WTC11 (cell line): Measurements from ENCODE around the gene EBPL. TPM values are rescaled to one million over a fixed set of nuclear protein-coding genes. Genes with fewer than 3 reads are reported as not detected.
A peak's percentile ranks its signal among the peaks of the same experiment; 100 is the strongest.

Source experiments
- ATAC-seq: fragments of 200-7000 bp; cut with Tn5 transposase; 2 replicates; pipeline ENCODE4 v1.10.0; 2021; ENCODE audit warnings: mild to moderate bottlenecking, moderate library complexity
- CTCF ChIA-PET: fragments of 300-600 bp; sonication (Branson Sonifier 250); formaldehyde crosslinking; loops from one replicate; lab custom pipeline; 2021; ENCODE audit warnings: antibody characterized with exemption; lab: Charles Lee
- POLR2A ChIA-PET: fragments of 350-600 bp; sonication (Branson Sonifier 250); formaldehyde crosslinking; loops from one replicate; lab custom pipeline; 2021; ENCODE audit warnings: antibody characterized with exemption; lab: Charles Lee
- DNase-seq: peaks from one replicate; pipeline ENCODE4 v3.0.0; 2021; ENCODE audit warnings: low spot score
- H3K27ac Mint-ChIP-seq: 2 replicates; pipeline ENCODE4 v1.8.0; 2021; ENCODE audit warnings: mixed read lengths
- H3K27me3 Mint-ChIP-seq: 2 replicates; pipeline ENCODE4 v1.8.0; 2021; ENCODE audit warnings: low read depth, mild to moderate bottlenecking, moderate library complexity, mixed read lengths
- H3K36me3 Mint-ChIP-seq: 2 replicates; pipeline ENCODE4 v1.8.0; 2021; ENCODE audit warnings: mixed read lengths
- H3K4me1 Mint-ChIP-seq: 2 replicates; pipeline ENCODE4 v1.8.0; 2022; ENCODE audit warnings: mixed read lengths
- H3K4me3 Mint-ChIP-seq: 2 replicates; pipeline ENCODE4 v1.8.0; 2021; ENCODE audit warnings: mild to moderate bottlenecking, moderate library complexity, mixed read lengths
- H3K9me3 Mint-ChIP-seq: 2 replicates; pipeline ENCODE4 v1.8.0; 2021; ENCODE audit warnings: mixed read lengths
- E2F4 ChIP-seq: sonication (generic); formaldehyde crosslinking; IDR thresholded peaks from 2 replicates; pipeline ENCODE4 v1.8.1; 2022; ENCODE audit warnings: low read depth, mild to moderate bottlenecking, moderate library complexity, missing genetic modification reagents, borderline replicate concordance
- ETV6 ChIP-seq: sonication (generic); formaldehyde crosslinking; IDR thresholded peaks from 2 replicates; pipeline ENCODE4 v1.8.1; 2022; ENCODE audit warnings: mild to moderate bottlenecking, missing genetic modification reagents
- MYBL2 ChIP-seq: sonication (generic); formaldehyde crosslinking; IDR thresholded peaks from 2 replicates; pipeline ENCODE4 v1.8.1; 2023; ENCODE audit warnings: mild to moderate bottlenecking, moderate library complexity, missing genetic modification reagents
- NR1H2 ChIP-seq: sonication (generic); formaldehyde crosslinking; IDR thresholded peaks from 2 replicates; pipeline ENCODE4 v1.9.0; 2021; ENCODE audit warnings: mild to moderate bottlenecking, moderate library complexity, missing genetic modification reagents
- SP1 ChIP-seq: sonication (generic); formaldehyde crosslinking; conservative IDR thresholded peaks from 2 replicates; pipeline ENCODE4 v1.8.1; 2022; ENCODE audit warnings: missing genetic modification reagents
- TEAD1 ChIP-seq: sonication (generic); formaldehyde crosslinking; IDR thresholded peaks from 2 replicates; pipeline ENCODE4 v1.8.0; 2022; ENCODE audit warnings: mild to moderate bottlenecking, missing genetic modification reagents
- ZNF263 ChIP-seq: sonication (generic); formaldehyde crosslinking; IDR thresholded peaks from 2 replicates; pipeline ENCODE4 v1.8.1; 2022; ENCODE audit warnings: low read depth, mild to moderate bottlenecking, moderate library complexity, missing genetic modification reagents
- ZNF423 ChIP-seq: fragments of 250-450 bp; sonication (Bioruptor Pico); IDR thresholded peaks from 2 replicates; pipeline ENCODE4 v2.1.2; 2022; ENCODE audit warnings: mild to moderate bottlenecking, moderate library complexity
- total RNA-seq: library from RNA; stranded (reverse); gene quantifications from 3 replicates; pipeline ENCODE4 v1.2.3, GENCODE V29; 2021
- TF ChIP-seq, protein P1 (sequence below): fragments of 250-450 bp; sonication (Bioruptor Pico); IDR thresholded peaks from 2 replicates; pipeline ENCODE4 v1.9.0; 2021; ENCODE audit warnings: moderate library complexity, mild to moderate bottlenecking, inconsistent platforms, borderline replicate concordance
- TF ChIP-seq, protein P2 (sequence below): fragments of 200-600 bp; IDR thresholded peaks from 2 replicates; pipeline ENCODE4 v1.8.0; 2022; ENCODE audit warnings: antibody characterized with exemption
- TF ChIP-seq, protein P3 (sequence below): sonication (generic); formaldehyde crosslinking; IDR thresholded peaks from 2 replicates; pipeline ENCODE4 v1.8.0; 2022; ENCODE audit warnings: mild to moderate bottlenecking, missing genetic modification reagents
- TF ChIP-seq, protein P4 (sequence below): fragments of 250-450 bp; sonication (Bioruptor Pico); IDR thresholded peaks from 2 replicates; pipeline ENCODE4 v1.9.0; 2021; ENCODE audit warnings: mild to moderate bottlenecking
- TF ChIP-seq, protein P5 (sequence below): sonication (generic); formaldehyde crosslinking; conservative IDR thresholded peaks from 2 replicates; pipeline ENCODE4 v1.8.1; 2022; ENCODE audit warnings: mild to moderate bottlenecking, missing genetic modification reagents

EBPL gene
- total RNA-seq, 1 experiment from 2014 or later = 92.5 TPM

- TF ChIP-seq E2F4 (CRISPR knock-in tag) = no peak
- TF ChIP-seq, protein P1, sequence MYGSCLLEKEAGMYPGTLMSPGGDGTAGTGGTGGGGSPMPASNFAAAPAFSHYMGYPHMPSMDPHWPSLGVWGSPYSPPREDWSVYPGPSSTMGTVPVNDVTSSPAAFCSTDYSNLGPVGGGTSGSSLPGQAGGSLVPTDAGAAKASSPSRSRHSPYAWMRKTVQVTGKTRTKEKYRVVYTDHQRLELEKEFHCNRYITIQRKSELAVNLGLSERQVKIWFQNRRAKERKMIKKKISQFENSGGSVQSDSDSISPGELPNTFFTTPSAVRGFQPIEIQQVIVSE = no peak
Measured at GRCh38 chr13:49678191-49678914, 12.9 kb downstream of the EBPL start (continued).

DNA sequence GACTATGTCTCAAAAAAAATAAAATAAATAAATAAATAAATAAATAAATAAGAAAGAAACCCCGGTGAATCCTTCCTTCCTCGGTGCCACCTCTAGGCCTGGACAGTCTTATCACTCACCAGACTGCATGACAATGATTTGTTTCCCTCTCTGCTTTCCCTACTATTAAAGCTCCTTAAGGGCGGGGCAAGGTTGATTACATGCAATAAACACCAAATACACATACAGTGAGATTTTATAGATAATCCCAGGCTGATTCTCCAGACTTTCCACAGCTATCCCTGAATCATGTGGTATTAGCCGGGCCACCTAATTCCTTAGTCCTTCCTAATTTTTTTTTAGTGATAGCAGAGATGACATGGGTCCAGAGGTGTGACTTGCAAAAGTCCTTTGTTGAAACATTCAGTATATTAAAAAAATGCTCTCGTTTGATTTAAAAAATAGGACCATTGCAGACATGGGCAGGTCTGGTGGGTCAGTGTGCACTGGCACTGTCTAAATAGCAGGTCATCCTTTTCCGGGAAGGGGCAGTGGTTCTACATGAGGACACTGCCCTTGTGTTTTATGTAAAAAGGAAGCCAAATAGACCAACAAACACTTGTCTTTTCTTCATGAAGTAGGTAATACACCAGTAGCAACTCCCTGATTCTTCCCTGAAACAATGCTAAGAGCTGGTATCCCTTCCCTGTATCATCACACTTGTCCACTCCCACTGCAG, 14.5 kb downstream of the EBPL start:
- CTCF ChIA-PET = no interaction called here
- Mint-ChIP-seq H3K27ac (no peak overlapping the region), H3K4me3 (no peak overlapping the region), H3K27me3 (no peaks in the 10 kb centered on the region; the same call in 1 of the 2 replicates), H3K9me3 (peaks cover 32% of the 10 kb centered on the region), H3K4me1 (peaks cover 12% of the 10 kb centered on the region), H3K36me3 (peaks cover 63% of the 10 kb centered on the region)
- ATAC-seq = no peak
- TF ChIP-seq, protein P2, sequence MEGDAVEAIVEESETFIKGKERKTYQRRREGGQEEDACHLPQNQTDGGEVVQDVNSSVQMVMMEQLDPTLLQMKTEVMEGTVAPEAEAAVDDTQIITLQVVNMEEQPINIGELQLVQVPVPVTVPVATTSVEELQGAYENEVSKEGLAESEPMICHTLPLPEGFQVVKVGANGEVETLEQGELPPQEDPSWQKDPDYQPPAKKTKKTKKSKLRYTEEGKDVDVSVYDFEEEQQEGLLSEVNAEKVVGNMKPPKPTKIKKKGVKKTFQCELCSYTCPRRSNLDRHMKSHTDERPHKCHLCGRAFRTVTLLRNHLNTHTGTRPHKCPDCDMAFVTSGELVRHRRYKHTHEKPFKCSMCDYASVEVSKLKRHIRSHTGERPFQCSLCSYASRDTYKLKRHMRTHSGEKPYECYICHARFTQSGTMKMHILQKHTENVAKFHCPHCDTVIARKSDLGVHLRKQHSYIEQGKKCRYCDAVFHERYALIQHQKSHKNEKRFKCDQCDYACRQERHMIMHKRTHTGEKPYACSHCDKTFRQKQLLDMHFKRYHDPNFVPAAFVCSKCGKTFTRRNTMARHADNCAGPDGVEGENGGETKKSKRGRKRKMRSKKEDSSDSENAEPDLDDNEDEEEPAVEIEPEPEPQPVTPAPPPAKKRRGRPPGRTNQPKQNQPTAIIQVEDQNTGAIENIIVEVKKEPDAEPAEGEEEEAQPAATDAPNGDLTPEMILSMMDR = no peak
- TF ChIP-seq ZNF423 (CRISPR knock-in tag) = no peak
- POLR2A ChIA-PET = no interaction called here
- no peak for DNase-seq

GRCh38 chr13:49670828-49671227, 20.5 kb downstream of the EBPL start:
- no peak for ATAC-seq
- ChIA-PET POLR2A (no interaction called here), CTCF (interaction anchor here (1.1 to 2.1 kb wide), 5 partner anchors 12 to 176 kb away, joined by 4 to 8 read pairs (median 4); no protein-coding TSS in a partner anchor)
- Mint-ChIP-seq H3K9me3 (no peaks in the 10 kb centered on the region; the same call in 1 of the 2 replicates), H3K4me1 (peaks cover 34% of the 10 kb centered on the region), H3K36me3 (peaks cover 41% of the 10 kb centered on the region), H3K4me3 (no peak overlapping the region), H3K27me3 (no peaks in the 10 kb centered on the region), H3K27ac (peak overlapping the region; percentile 71)
- DNase-seq = no peak
- TF ChIP-seq, protein P3, sequence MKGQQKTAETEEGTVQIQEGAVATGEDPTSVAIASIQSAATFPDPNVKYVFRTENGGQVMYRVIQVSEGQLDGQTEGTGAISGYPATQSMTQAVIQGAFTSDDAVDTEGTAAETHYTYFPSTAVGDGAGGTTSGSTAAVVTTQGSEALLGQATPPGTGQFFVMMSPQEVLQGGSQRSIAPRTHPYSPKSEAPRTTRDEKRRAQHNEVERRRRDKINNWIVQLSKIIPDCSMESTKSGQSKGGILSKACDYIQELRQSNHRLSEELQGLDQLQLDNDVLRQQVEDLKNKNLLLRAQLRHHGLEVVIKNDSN (CRISPR knock-in tag) = no peak
- TF ChIP-seq SP1 (no peak), ETV6 (CRISPR knock-in tag) (no peak), MYBL2 (no peak), ZNF263 (CRISPR knock-in tag) (no peak), TEAD1 (CRISPR knock-in tag) (no peak), NR1H2 (CRISPR knock-in tag) (no peak)
- TF ChIP-seq, protein P4, sequence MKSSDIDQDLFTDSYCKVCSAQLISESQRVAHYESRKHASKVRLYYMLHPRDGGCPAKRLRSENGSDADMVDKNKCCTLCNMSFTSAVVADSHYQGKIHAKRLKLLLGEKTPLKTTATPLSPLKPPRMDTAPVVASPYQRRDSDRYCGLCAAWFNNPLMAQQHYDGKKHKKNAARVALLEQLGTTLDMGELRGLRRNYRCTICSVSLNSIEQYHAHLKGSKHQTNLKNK (CRISPR knock-in tag) = no peak
- TF ChIP-seq, protein P2 = no peak
- TF ChIP-seq, protein P5, sequence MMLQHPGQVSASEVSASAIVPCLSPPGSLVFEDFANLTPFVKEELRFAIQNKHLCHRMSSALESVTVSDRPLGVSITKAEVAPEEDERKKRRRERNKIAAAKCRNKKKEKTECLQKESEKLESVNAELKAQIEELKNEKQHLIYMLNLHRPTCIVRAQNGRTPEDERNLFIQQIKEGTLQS = no peak
